OCI-LY1 (cell line): Measurements from ENCODE around the gene TRPV5.

Experiments
- H2AFZ ChIP-seq: fragments of 200-600 bp; sonication (generic), shearing (Covaris generic); 2 replicates; pipeline ENCODE4 v1.6.0; 2014; ENCODE audit warnings: antibody characterized with exemption, mild to moderate bottlenecking, low read length
- H3F3A ChIP-seq: fragments of 200-600 bp; sonication (generic), shearing (Covaris generic); 2 replicates; pipeline ENCODE4 v1.6.0; 2014; ENCODE audit warnings: mild to moderate bottlenecking, antibody characterized with exemption, low read length, moderate library complexity; ENCODE audit not compliant: insufficient read depth
- H3K27ac ChIP-seq: fragments of 200-600 bp; sonication (generic); 2 replicates; pipeline ENCODE4 v1.5.1; 2014; ENCODE audit warnings: low read length, mixed run types, mild to moderate bottlenecking, low read depth; ENCODE audit not compliant: poor library complexity, severe bottlenecking
- H3K27me3 ChIP-seq: fragments of 200-600 bp; sonication (generic); 2 replicates; pipeline ENCODE4 v1.6.0; 2014; ENCODE audit warnings: antibody characterized with exemption, mild to moderate bottlenecking, low read length, moderate library complexity; ENCODE audit not compliant: insufficient read depth
- H3K36me3 ChIP-seq: fragments of 200-600 bp; sonication (generic); 2 replicates; pipeline ENCODE4 v1.6.1; 2014; ENCODE audit warnings: mild to moderate bottlenecking, antibody characterized with exemption, low read length, moderate library complexity, mixed read lengths; ENCODE audit not compliant: insufficient read depth
- H3K4me1 ChIP-seq: fragments of 200-600 bp; sonication (generic); 2 replicates; pipeline ENCODE4 v1.5.1; 2014; ENCODE audit warnings: mild to moderate bottlenecking, low read length, moderate library complexity; ENCODE audit not compliant: insufficient read depth, severe bottlenecking
- H3K4me2 ChIP-seq: fragments of 200-600 bp; sonication (generic), shearing (Covaris generic); 2 replicates; pipeline ENCODE4 v1.6.1; 2014; ENCODE audit warnings: low read length
- H3K4me3 ChIP-seq: fragments of 200-600 bp; sonication (generic); 2 replicates; pipeline ENCODE4 v1.5.1; 2014; ENCODE audit warnings: low read length, low read depth, mild to moderate bottlenecking, mixed read lengths; ENCODE audit not compliant: poor library complexity, severe bottlenecking
- H3K79me2 ChIP-seq: fragments of 200-600 bp; shearing (Covaris generic); 2 replicates; pipeline ENCODE4 v1.6.1; 2016; ENCODE audit warnings: mixed run types, low read length, mixed read lengths; ENCODE audit not compliant: insufficient read depth
- H3K9ac ChIP-seq: fragments of 200-600 bp; sonication (generic), shearing (Covaris generic); 2 replicates; pipeline ENCODE4 v1.6.1; 2014; ENCODE audit warnings: mild to moderate bottlenecking, low read length, mixed read lengths
- H3K9me2 ChIP-seq: fragments of 200-600 bp; sonication (generic), shearing (Covaris generic); 2 replicates; pipeline ENCODE4 v1.6.1; 2014; ENCODE audit warnings: low read depth, mild to moderate bottlenecking, low read length, mixed read lengths
- H3K9me3 ChIP-seq: fragments of 200-600 bp; shearing (Covaris generic); 2 replicates; pipeline ENCODE4 v1.6.1; 2014; ENCODE audit warnings: low read length, mixed read lengths
- H4K20me1 ChIP-seq: fragments of 200-600 bp; sonication (generic), shearing (Covaris generic); 2 replicates; pipeline ENCODE4 v1.6.0; 2016; ENCODE audit warnings: mild to moderate bottlenecking, low read length; ENCODE audit not compliant: insufficient read depth
- EZH2 ChIP-seq: fragments of 200-600 bp; sonication (generic), shearing (Covaris generic); IDR thresholded peaks from 2 replicates; pipeline ENCODE4 v1.8.0; 2017; ENCODE audit warnings: borderline replicate concordance, mixed run types, mild to moderate bottlenecking, antibody characterized with exemption, low read length, moderate library complexity, mixed read lengths
- TF ChIP-seq, protein P1 (sequence below): fragments of 200-600 bp; sonication (generic), shearing (Covaris generic); IDR thresholded peaks from 2 replicates; pipeline ENCODE4 v1.5.1; 2017; ENCODE audit warnings: mild to moderate bottlenecking, antibody characterized with exemption, low read length, moderate library complexity, mixed read lengths

The TRPV5 gene

DNA sequence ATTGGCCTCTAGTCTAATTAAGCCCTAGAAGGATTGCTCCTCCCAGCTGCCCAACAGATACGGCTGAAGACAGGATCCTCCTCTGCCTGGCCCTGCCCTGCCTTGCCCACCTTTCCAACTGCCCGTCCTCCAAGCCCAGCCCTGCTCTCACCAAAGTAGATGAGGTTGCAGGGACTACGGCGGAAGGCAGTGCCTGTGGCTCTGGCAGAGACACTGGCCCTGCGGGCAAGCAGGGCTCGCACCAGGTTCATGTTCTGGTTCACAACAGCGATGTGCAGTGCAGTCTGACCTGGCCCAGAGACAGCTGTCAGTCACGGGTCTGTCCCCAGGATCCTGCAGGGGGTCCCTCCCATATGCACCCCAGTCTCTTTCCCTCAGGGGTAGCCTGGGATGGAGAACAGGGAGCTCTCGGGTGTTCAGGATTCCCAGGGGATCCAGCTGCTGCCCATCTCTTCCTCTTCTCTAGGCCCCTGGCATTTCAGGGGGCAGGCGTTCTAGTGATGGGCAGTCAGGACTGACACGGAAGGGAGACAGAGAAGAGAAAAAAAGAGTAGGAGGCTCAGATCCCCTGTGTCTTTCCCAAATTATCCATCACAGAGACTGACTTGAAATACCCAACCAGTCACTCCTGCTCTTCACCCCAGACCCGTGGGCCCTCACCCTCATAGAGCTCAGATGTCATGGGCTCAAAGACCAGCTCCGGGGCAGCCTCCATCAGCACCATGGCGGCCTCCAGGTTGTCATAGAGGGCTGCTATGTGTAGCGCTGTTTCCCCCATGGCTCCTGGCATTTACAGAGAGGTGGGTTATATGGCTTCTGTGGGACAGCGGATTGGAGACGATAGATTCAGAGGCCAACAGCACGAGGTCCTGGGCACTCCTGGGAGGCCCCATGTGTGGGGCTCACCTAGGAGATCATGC, 56.3 kb downstream of the TRPV5 start:
- Histone ChIP-seq H3K4me3 (no peak overlapping the region), H3K36me3 (no peaks in the 10 kb centered on the region), H3K27me3 (no peaks in the 10 kb centered on the region; the same call in 1 of the 2 replicates), H3K9me3 (no peaks in the 10 kb centered on the region), H3K9ac (no peak overlapping the region), H3F3A (no peaks in the 10 kb centered on the region), H4K20me1 (no peaks in the 10 kb centered on the region), H3K4me2 (no peak overlapping the region), H2AFZ (no peak overlapping the region), H3K9me2 (no peaks in the 10 kb centered on the region), H3K4me1 (no peaks in the 10 kb centered on the region), H3K79me2 (no peaks in the 10 kb centered on the region), H3K27ac (no peak overlapping the region)
- TF ChIP-seq, protein P1, sequence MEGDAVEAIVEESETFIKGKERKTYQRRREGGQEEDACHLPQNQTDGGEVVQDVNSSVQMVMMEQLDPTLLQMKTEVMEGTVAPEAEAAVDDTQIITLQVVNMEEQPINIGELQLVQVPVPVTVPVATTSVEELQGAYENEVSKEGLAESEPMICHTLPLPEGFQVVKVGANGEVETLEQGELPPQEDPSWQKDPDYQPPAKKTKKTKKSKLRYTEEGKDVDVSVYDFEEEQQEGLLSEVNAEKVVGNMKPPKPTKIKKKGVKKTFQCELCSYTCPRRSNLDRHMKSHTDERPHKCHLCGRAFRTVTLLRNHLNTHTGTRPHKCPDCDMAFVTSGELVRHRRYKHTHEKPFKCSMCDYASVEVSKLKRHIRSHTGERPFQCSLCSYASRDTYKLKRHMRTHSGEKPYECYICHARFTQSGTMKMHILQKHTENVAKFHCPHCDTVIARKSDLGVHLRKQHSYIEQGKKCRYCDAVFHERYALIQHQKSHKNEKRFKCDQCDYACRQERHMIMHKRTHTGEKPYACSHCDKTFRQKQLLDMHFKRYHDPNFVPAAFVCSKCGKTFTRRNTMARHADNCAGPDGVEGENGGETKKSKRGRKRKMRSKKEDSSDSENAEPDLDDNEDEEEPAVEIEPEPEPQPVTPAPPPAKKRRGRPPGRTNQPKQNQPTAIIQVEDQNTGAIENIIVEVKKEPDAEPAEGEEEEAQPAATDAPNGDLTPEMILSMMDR: no peak
- TF ChIP-seq EZH2: no peak

- no peak overlapping the region for H3K4me2 ChIP-seq
- no peaks in the 10 kb centered on the region for H3F3A ChIP-seq
- no peaks in the 10 kb centered on the region; the same call in 1 of the 2 replicates for H3K27me3 ChIP-seq
- no peak overlapping the region for H2AFZ ChIP-seq
- no peak overlapping the region for H3K27ac ChIP-seq
- H3K9ac ChIP-seq: no peak overlapping the region
- TF ChIP-seq, protein P1: no peak
- TF ChIP-seq EZH2: no peak
- no peaks in the 10 kb centered on the region for H4K20me1 ChIP-seq
- H3K9me2 ChIP-seq: no peaks in the 10 kb centered on the region
- no peaks in the 10 kb centered on the region for H3K9me3 ChIP-seq
- no peaks in the 10 kb centered on the region for H3K36me3 ChIP-seq
- H3K79me2 ChIP-seq: no peaks in the 10 kb centered on the region
- no peaks in the 10 kb centered on the region for H3K4me1 ChIP-seq
- no peak overlapping the region for H3K4me3 ChIP-seq
Observed at GRCh38 chr7:142876236-142876960, 57.1 kb downstream of the TRPV5 start.

DNA sequence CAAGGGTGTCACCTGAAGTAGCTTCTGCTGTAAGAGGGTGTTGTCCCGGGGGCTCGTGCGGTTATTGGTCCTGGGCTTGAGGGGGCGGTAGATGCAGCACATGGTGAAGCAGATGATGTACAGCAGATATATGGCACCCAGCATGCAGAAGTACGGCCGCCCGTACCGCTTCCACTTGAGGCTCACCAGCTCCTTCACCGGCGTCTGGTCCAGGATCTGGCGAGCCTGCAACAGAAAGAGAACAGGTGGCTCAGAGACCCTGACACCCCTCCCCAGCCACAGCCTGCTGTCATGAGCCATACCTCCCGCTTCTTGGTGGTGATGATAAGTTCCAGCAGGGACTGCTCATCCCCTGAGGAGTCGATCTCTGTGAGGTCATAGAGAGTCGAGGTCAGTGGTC, 58.1 kb downstream of the TRPV5 start:
- Histone ChIP-seq H3K36me3 (no peaks in the 10 kb centered on the region), H4K20me1 (no peaks in the 10 kb centered on the region), H3K4me3 (no peak overlapping the region), H2AFZ (no peak overlapping the region), H3K9me3 (no peaks in the 10 kb centered on the region), H3K9ac (no peak overlapping the region), H3F3A (no peaks in the 10 kb centered on the region), H3K4me2 (no peak overlapping the region), H3K9me2 (no peaks in the 10 kb centered on the region), H3K27ac (no peak overlapping the region), H3K27me3 (no peaks in the 10 kb centered on the region; the same call in 1 of the 2 replicates), H3K4me1 (no peaks in the 10 kb centered on the region), H3K79me2 (no peaks in the 10 kb centered on the region)
- TF ChIP-seq EZH2: no peak
- TF ChIP-seq, protein P1: no peak
